A673 (cell line): ENCODE measurements around the gene CR2.

Experiments used
- EZH2 ChIP-seq: fragments of 200-600 bp; sonication (generic); IDR thresholded peaks from 2 replicates; pipeline ENCODE4 v1.6.1; 2017; ENCODE audit warnings: borderline replicate concordance, low read depth, mild to moderate bottlenecking, mixed read lengths, antibody characterized with exemption, low read length; ENCODE audit not compliant: poor library complexity, severe bottlenecking
- TF ChIP-seq, protein P1 (sequence below): fragments of 300-800, 200-600 bp; sonication (generic); conservative IDR thresholded peaks from 2 replicates; pipeline ENCODE4 v1.5.1; 2017; ENCODE audit warnings: low read depth, mild to moderate bottlenecking, antibody characterized with exemption, low read length, moderate library complexity, mixed read lengths

DNA sequence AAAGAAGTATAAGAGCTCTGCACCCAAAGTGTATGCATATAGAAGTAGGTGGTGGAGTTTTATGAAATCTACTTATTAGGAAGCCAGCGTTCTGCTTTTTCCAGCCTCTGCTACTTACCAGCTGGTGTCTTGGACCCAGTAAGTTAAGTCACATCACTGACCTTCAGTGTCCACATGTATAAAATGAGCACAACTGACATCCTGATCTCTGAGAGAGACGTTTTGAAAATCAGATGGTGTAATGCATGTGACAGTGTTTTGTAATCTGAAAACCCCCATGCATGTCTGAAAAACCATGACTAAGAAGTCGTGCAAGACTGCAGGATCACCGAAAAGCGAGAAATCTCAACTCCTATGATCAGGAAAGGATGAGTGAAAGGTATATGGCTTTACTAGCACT, 43.8 kb downstream of the CR2 start:
- TF ChIP-seq, protein P1, sequence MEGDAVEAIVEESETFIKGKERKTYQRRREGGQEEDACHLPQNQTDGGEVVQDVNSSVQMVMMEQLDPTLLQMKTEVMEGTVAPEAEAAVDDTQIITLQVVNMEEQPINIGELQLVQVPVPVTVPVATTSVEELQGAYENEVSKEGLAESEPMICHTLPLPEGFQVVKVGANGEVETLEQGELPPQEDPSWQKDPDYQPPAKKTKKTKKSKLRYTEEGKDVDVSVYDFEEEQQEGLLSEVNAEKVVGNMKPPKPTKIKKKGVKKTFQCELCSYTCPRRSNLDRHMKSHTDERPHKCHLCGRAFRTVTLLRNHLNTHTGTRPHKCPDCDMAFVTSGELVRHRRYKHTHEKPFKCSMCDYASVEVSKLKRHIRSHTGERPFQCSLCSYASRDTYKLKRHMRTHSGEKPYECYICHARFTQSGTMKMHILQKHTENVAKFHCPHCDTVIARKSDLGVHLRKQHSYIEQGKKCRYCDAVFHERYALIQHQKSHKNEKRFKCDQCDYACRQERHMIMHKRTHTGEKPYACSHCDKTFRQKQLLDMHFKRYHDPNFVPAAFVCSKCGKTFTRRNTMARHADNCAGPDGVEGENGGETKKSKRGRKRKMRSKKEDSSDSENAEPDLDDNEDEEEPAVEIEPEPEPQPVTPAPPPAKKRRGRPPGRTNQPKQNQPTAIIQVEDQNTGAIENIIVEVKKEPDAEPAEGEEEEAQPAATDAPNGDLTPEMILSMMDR: no peak
- no peak for TF ChIP-seq EZH2
